ENCODE data around the gene POLR3C. TPM values are rescaled to one million over a fixed set of nuclear protein-coding genes. Genes with fewer than 3 reads are reported as not detected.
A peak's percentile ranks its signal among the peaks of the same experiment; 100 is the strongest.

Gene POLR3C
- total and polyA plus RNA-seq, 10 of the 15 experiments (the other 5 are each of a cell fraction or from before 2014, with no cell fraction given) = 13.0 to 44.8 (median 34.8) TPM

DNA sequence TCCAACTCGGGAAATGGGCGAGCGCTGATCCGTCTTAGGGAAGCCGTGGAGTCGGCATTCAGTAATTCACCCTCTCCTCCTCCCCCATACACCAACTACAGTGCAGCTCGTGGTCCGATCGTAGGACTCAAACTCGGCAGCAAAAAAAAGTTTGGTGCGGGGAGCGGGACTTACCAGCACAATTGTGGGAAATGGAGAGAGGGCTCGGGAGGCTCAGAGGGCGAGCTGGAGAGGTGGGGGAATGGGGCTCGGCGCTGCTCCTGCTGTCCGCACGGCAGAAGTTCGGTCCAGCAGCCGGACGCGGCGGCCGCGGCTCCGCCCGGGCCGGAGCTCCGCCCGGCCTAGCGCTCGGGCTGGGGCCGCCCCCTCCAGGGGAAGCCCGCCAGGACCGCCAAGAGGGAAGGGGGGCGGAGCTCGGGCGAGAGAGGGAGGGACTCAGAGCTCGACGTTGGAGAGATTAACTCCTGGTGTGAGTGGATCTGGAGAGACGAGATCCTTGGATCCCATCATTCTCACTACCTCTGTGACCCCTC is 35.6 kb downstream of the POLR3C start:
- under 1% methylated on average over 41 of the region's 41 CpGs for WGBS (ENCODE audit: insufficient coverage, insufficient replicate concordance, low lambda C conversion rate, missing lambda C conversion rate)
- no peaks in the 10 kb centered on the region for H3K9me3 ChIP-seq (replicated peaks; ENCODE audit: control insufficient read depth, insufficient read depth, low read length)
- in situ Hi-C loops (cut with MboI) (loop anchor here (5.0 kb wide), 1 partner anchor 58 kb away; the partner anchor contains the start of gene PEX11B), intact Hi-C loops (cut with micrococcal nuclease; ENCODE audit: unreplicated experiment) (loop anchor here (1.0 kb wide), 1 partner anchor 59 kb away; the partner anchor contains the start of gene PEX11B)
- BruUV-seq (replicated peaks) = no TSS peak
- H3K4me2 ChIP-seq (ENCODE audit: control insufficient read depth, insufficient read depth) = peak overlapping the region; percentile 85
- H3K79me2 ChIP-seq (ENCODE audit: control insufficient read depth, insufficient read depth, low read length) = no peaks in the 10 kb centered on the region
- H3K27ac ChIP-seq (ENCODE audit: control insufficient read depth, insufficient read depth) = peak overlapping the region; percentile 67
- peak; percentile 88 for ATAC-seq
- ChIA-PET SMC1A (ENCODE audit: uncharacterized antibody, unreplicated experiment) (interaction anchor here (0.9 to 4.7 kb wide), 13 partner anchors 9 to 148 kb away, joined by 3 to 54 read pairs (median 7); partner anchors contain the start of genes ANKRD34A, LIX1L, NUDT17 and POLR3C), POLR2A (interaction anchor here (1.0 to 4.4 kb wide), 19 partner anchors 10 to 178 kb away, joined by 3 to 25 read pairs (median 8); partner anchors contain the start of genes ANKRD34A, ANKRD35, LIX1L and NUDT17), CTCF (interaction anchor here (0.6 to 8.0 kb wide), 18 partner anchors 13 to 173 kb away, joined by 3 to 172 read pairs (median 6); partner anchors contain the start of genes ANKRD34A, ITGA10, NUDT17 and POLR3C), RAD21 (ENCODE audit: unreplicated experiment) (interaction anchor here (0.6 to 4.7 kb wide), 19 partner anchors 13 to 184 kb away, joined by 3 to 69 read pairs (median 4); partner anchors contain the start of genes ANKRD34A, HJV, LIX1L and NUDT17)
- peaks cover 0 to 4% of the 10 kb centered on the region in 2 experiments; a peak in 3 of 4 replicates for H3K36me3 ChIP-seq (ENCODE audit: control insufficient read depth in 2 of 2, insufficient read depth in 2 of 2, low read length in 1 of 2)
- no peaks in the 10 kb centered on the region for H3K4me1 ChIP-seq (ENCODE audit: control insufficient read depth, insufficient read depth, low read length)
- no peaks in the 10 kb centered on the region for H3K27me3 ChIP-seq (replicated peaks in 1 of 2; ENCODE audit: control insufficient read depth in 2 of 2, insufficient read depth in 2 of 2, low read length in 1 of 2)
- peak overlapping the region; percentile 82 for H3K4me3 ChIP-seq
- peak; percentile 23 for DNase-seq (ENCODE audit: low read depth, low spot score)
- peak overlapping the region; percentile 81 for H2AFZ ChIP-seq (ENCODE audit: control insufficient read depth, low read depth, low read length)
- FAIRE-seq = peak; percentile 86
- H3K9ac ChIP-seq (ENCODE audit: control insufficient read depth, insufficient read depth, low read length) = peak overlapping the region; percentile 68
- no peaks in the 10 kb centered on the region for H4K20me1 ChIP-seq (ENCODE audit: control insufficient read depth, insufficient read depth)
- TF ChIP-seq GABPA (IDR thresholded peaks at IDR 0.05; ENCODE audit: low read depth) (no peak), STAT1 (conservative IDR thresholded peaks at IDR 0.05) (no peak), HDAC2 (IDR thresholded peaks at IDR 0.05) (no peak), SP1 (IDR thresholded peaks at IDR 0.05; ENCODE audit: low read depth, low read length) (no peak), RUNX3 (IDR thresholded peaks at IDR 0.05; ENCODE audit: low read length) (no peak), BHLHE40 (IDR thresholded peaks at IDR 0.05; ENCODE audit: borderline replicate concordance in 1 of 2, low read depth in 2 of 2, low read length in 1 of 2) (peak in 1 of 2 experiments; percentile 23; a peak in 1 of 4 replicates), MYB (IDR thresholded peaks at IDR 0.05; ENCODE audit: borderline replicate concordance, low read depth, low read length) (no peak), KDM1A (IDR thresholded peaks at IDR 0.05; ENCODE audit: borderline replicate concordance) (no peak), ZNF217 (IDR thresholded peaks at IDR 0.05) (no peak), BMI1 (IDR thresholded peaks at IDR 0.05; ENCODE audit: borderline replicate concordance) (no peak), MEF2A (IDR thresholded peaks at IDR 0.05; ENCODE audit: insufficient read depth, low read depth, low read length) (no peak), NFYB (IDR thresholded peaks at IDR 0.05; ENCODE audit: insufficient read depth, low read depth, low read length) (no peak)
- TF ChIP-seq, protein P1, sequence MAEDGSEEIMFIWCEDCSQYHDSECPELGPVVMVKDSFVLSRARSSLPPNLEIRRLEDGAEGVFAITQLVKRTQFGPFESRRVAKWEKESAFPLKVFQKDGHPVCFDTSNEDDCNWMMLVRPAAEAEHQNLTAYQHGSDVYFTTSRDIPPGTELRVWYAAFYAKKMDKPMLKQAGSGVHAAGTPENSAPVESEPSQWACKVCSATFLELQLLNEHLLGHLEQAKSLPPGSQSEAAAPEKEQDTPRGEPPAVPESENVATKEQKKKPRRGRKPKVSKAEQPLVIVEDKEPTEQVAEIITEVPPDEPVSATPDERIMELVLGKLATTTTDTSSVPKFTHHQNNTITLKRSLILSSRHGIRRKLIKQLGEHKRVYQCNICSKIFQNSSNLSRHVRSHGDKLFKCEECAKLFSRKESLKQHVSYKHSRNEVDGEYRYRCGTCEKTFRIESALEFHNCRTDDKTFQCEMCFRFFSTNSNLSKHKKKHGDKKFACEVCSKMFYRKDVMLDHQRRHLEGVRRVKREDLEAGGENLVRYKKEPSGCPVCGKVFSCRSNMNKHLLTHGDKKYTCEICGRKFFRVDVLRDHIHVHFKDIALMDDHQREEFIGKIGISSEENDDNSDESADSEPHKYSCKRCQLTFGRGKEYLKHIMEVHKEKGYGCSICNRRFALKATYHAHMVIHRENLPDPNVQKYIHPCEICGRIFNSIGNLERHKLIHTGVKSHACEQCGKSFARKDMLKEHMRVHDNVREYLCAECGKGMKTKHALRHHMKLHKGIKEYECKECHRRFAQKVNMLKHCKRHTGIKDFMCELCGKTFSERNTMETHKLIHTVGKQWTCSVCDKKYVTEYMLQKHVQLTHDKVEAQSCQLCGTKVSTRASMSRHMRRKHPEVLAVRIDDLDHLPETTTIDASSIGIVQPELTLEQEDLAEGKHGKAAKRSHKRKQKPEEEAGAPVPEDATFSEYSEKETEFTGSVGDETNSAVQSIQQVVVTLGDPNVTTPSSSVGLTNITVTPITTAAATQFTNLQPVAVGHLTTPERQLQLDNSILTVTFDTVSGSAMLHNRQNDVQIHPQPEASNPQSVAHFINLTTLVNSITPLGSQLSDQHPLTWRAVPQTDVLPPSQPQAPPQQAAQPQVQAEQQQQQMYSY (CRISPR knock-in tag; IDR thresholded peaks at IDR 0.05) = no peak
- TF ChIP-seq, protein P2, sequence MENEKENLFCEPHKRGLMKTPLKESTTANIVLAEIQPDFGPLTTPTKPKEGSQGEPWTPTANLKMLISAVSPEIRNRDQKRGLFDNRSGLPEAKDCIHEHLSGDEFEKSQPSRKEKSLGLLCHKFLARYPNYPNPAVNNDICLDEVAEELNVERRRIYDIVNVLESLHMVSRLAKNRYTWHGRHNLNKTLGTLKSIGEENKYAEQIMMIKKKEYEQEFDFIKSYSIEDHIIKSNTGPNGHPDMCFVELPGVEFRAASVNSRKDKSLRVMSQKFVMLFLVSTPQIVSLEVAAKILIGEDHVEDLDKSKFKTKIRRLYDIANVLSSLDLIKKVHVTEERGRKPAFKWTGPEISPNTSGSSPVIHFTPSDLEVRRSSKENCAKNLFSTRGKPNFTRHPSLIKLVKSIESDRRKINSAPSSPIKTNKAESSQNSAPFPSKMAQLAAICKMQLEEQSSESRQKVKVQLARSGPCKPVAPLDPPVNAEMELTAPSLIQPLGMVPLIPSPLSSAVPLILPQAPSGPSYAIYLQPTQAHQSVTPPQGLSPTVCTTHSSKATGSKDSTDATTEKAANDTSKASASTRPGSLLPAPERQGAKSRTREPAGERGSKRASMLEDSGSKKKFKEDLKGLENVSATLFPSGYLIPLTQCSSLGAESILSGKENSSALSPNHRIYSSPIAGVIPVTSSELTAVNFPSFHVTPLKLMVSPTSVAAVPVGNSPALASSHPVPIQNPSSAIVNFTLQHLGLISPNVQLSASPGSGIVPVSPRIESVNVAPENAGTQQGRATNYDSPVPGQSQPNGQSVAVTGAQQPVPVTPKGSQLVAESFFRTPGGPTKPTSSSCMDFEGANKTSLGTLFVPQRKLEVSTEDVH (IDR thresholded peaks at IDR 0.05; ENCODE audit: low read depth, partially characterized antibody) = no peak
- TF ChIP-seq, protein P3, sequence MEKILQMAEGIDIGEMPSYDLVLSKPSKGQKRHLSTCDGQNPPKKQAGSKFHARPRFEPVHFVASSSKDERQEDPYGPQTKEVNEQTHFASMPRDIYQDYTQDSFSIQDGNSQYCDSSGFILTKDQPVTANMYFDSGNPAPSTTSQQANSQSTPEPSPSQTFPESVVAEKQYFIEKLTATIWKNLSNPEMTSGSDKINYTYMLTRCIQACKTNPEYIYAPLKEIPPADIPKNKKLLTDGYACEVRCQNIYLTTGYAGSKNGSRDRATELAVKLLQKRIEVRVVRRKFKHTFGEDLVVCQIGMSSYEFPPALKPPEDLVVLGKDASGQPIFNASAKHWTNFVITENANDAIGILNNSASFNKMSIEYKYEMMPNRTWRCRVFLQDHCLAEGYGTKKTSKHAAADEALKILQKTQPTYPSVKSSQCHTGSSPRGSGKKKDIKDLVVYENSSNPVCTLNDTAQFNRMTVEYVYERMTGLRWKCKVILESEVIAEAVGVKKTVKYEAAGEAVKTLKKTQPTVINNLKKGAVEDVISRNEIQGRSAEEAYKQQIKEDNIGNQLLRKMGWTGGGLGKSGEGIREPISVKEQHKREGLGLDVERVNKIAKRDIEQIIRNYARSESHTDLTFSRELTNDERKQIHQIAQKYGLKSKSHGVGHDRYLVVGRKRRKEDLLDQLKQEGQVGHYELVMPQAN (conservative IDR thresholded peaks at IDR 0.05) = peak; percentile 67; the same call in 1 of the 2 replicates

Data from GM12878 (cell line).